RCC 7860 (cell line): ENCODE measurements around the gene FRMPD4.
A peak's percentile ranks its signal among the peaks of the same experiment; 100 is the strongest.

Source experiments
- DNase-seq: peaks from one replicate; pipeline ENCODE4 v3.0.0-alpha.2; 2015; ENCODE audit warnings: low spot score
- FAIRE-seq: peaks from 2 replicates; lab custom pipeline; 2012; peaks lifted over from hg19 to GRCh38; lab: Jason Lieb, UNC

FRMPD4 gene

DNA sequence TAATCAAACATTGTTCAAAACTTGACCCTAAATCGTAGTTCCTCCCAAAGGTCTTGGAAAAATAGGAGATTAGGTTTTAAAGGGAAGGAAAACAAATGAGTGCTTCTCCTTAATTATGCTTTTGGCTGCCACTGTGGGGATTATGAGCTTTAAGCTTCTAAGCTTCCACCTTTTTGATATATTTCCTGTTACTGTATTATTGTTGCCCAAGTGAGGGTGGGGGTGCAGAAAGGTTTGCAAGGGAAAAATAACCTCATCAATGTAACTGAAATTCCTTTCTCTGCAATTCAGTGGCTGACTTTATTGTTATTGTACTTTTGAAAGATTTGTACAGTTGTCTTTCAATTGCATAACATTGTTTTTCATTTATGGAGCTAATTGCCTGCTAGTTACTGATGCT is 285.1 kb downstream of the FRMPD4 start:
- no peak for FAIRE-seq
- no peak for DNase-seq

DNA sequence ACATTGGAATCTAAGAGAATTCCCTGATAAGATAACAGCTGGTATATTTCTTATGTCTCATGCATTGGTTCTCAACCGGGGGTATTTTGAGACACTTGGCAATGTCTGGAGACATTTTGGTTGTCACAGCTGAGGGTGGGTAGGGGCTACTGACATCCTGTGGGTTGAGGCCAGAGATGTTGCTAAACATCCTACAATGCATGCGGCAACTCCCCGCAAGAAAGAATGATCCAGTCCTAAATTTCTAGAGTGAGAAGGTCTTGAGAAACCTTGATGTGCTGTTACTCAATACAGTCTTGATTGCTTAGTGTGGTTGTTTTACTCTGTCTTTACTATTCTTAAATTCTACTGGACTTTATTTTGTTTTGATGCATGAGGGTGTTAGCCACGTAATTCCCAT is 287.2 kb downstream of the FRMPD4 start:
- no peak for DNase-seq
- no peak for FAIRE-seq

DNA sequence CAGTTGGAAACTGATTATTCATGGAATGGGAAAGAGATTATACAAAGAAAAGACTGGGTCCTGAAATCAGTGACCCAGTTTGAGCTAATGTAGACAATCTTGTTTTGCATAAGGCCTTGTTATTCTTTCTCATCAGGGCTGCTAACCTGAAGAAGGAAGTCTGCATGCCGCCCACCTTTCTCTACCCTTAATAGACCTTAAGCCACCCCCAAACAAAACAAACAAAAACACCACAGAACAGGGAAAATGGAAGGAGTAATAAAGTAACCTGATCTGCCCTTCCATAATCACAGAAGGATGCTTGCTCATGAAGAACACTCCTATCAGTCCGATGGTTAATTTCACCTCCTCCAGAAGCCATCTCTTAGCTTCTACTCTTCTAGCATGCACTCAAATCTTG is 288.1 kb downstream of the FRMPD4 start:
- FAIRE-seq (no peak), DNase-seq (no peak)

DNA sequence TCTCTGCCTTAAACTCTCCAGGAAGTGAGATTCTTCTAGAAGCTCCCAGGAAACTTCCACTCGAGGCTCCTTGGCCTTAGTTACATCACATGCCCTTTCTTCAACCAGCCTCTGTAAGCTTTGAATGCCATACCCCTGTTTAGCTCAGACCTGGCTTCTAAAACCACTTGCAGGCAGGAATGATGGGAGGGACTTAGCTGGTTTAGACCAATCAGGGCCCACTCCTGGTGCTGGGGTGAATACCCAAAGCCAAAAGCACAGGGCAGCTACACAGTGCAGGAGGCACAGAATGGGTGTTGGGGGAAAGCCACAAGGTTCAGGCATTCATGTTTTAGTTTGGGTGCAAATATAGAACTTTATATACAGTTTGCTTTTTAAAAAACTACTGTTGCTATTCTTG is 296.2 kb downstream of the FRMPD4 start:
- DNase-seq (no peak), FAIRE-seq (no peak)

DNA sequence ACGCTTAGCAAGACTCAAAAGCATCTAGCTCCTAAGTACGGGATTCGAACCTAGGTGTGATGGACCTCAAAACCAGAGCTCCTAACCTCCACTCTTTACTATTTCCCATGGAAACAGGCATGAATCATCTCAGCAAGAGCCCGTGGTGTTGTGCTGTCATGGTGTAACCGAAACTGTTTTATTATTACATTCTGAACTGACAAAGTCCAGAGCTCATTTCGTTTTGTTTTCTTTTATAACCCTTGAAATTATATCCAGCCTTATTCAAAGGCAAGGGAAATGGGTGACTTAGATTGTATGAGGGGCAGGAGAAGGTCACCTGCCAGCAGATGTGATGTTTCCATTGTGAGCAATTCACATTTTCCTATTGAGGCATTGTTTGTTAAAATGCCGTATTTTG is 301.1 kb downstream of the FRMPD4 start:
- FAIRE-seq (no peak), DNase-seq (no peak)

DNA sequence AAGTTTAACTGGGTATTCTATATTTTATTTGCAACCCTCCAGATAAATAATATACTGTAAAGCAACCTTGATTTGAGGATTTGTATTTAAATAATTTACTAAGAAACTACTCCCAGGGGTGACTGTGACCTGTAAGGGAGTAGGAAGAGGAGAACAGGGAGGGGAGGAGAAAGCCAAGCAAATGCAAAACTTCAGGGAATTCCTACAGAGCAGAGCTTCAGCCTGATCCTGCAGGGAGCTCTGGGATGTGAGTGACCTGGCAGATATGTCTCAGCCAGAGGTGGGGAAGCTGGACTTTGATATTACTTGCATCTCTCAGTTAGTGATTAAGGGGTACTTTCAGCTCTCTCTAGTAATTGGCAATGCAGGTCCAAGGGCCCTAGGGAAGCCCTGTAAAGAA is 302.0 kb downstream of the FRMPD4 start:
- FAIRE-seq, result no peak
- DNase-seq, result no peak

DNA sequence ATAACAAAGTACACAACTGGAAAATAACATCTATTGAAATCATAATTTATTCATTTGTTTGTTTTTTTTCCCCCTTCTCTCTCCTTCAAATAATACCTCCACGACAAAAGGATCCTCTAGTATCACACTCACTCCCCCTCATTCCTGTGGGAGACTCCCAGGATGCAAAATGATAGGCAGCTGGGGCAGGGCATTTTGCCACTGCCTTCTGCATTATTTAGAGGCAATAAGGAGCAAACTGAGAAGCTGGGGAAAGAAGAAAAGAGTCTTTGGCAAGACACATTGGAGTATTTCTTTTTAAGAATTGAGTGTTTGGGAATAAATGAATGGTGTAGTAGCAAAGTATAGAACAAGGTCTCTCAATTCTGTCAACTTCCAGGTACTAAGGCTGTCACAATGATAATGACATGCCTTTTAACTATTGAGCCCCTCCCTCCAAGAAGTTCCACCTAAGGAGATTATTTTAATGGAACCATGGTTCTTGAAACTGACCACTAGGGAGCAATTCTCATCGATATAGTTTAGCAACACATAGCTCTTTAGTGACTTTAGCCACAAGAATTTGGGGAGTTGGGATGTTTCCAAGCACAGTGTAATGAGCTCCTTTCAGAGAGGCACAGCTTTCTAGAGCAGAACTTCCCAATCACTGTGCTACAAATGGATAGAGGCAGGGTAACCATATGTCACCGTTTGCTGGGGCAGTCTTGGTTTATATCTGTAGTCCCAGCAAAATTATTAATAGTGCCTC is 303.3 kb downstream of the FRMPD4 start:
- FAIRE-seq (no peak), DNase-seq (no peak)

DNA sequence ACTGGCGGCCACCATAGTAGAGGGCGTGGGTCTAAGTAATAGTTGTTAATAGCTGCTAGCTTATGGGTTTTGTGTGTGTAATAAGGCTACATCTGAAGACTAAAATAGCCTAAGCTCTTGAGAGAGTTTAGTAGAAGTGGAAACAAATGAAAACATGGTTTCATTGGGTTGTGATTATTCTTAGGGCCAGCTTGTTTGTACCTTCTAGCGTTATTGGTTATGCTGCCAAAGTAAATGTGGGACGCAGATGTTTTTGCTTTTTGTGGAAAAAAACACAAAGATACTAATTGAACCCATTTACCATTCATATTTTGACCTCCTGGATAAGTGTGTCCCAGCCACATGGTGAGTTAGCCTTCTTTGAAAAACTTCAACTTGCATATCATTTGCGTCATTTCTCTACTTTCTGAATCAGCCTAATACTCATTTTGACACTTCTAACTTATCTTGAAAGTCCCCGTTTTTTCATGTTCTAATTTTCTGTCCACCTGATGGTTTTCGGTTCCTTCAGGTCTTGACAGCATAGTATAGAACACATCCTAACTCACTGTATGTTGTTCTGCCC is 305.3 kb downstream of the FRMPD4 start:
- DNase-seq (no peak), FAIRE-seq (no peak)

DNA sequence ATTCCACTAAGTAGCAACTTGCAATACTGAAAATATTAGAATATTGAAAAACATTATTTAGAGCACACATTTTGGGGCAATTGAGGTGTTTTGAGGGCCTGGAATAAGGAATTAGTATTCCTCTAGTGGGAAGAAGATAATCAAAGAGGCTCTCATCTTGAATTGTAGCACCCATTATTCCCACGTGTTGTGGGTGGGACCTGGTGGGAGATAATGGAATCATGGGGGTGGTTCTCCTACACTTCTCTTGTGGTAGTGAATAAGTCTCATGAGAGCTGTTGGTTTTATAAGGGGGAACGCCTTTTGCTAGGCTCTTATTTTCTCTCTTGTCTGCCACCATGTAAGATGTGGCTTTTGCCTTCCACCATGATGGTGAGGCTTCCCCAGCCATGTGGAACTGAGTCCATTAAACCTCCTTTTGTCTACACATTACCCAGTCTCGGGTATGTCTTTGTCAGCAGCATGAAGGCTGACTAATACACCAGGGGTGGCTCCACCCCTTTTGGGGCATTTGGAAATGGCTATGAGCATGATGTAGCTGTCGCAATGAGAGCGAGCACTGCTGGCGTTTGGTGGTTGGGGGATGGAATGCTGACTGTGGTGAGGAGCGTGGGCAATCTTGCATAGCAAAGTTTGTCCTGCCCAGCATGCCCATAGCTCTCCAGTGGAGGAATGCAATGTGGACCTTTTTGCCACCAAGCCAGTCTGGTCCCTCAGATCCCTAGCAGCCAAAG is 308.2 kb downstream of the FRMPD4 start:
- DNase-seq (peak; percentile 64), FAIRE-seq (peak; percentile 4)

DNA sequence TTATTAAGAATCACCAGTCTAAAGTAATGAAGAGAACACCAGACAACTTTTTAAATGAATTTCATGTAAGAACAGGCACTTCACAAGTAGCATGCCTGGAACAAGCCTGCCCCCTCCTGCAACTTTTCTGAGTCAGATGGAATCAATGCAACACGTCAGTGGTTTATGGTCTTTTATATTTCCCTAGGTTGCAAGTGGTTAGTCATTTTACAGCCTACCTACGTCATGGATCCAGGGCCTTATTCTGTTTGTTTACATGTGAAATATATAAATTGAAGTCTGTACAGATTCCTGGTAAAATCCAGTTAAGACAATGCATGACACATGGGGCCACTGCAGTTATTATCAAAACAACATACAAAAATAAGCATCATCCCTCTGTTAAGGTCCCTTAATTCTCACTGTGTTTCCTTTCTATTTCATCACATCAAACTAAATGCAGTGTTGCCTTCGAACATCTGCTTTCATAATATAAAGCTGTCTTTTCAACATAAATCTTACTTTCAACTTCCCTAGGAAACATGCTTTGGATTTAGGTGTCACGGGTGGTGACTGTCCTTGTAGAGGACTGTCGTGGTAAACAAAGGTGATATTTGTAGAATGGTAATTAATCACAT is 309.3 kb downstream of the FRMPD4 start:
- DNase-seq (peak; percentile 18), FAIRE-seq (no peak)

DNA sequence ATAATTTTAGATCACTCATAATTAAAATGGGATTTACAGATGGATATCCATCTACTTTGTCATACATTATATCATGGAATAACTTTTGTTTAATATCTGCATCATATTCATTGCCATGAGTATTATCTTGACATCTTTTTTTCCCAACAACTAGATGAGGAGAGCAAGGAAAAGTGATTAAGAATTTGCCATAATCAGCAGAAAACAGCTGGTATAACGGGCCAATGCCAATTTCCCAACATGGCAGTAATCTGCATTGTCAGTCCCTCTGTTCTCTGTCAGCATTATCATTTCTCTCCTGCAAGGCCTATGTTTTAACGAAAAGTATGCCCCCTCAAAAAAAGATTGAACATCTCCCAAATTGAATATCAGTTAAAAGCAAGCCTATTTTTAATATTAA is 314.0 kb downstream of the FRMPD4 start:
- DNase-seq (no peak), FAIRE-seq (no peak)

DNA sequence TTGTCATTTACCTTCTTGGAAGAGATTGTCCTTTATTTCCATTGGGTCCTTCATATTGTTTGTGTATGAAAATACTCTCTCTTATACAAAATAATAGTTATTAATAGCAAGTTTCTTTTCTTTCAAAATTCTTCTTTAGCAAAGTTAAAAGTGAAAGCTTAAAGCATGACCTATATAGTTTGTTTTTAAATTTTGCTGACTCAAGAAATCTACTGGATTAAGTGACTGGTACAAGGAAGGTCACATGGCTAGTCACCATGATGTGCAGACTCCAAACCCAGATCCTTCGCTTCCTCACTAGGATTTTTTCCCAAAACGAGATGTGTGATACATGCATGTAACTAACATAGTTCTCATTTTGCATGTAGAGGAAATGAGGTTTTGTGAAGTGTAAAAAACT is 322.7 kb downstream of the FRMPD4 start:
- FAIRE-seq, result no peak
- DNase-seq, result no peak

DNA sequence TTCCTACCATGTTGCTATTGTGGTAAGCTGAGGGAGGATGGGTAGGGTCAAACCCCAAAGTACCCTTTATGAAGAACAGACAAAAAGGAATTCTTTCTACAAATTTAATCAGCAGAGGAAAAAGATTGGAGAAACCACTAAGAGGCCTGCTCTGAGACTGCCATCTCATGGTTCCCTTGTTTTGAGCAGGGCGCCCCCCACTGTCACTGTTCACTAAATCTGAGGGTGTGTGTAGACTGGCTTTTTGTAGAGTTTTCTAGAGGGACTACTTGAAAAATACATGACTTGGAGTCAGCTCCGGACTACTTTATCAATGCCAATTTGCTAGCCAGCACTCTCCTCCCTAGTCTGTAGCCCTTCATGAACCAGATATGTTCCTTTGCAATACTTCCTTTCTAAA is 324.8 kb downstream of the FRMPD4 start:
- DNase-seq (no peak), FAIRE-seq (no peak)

DNA sequence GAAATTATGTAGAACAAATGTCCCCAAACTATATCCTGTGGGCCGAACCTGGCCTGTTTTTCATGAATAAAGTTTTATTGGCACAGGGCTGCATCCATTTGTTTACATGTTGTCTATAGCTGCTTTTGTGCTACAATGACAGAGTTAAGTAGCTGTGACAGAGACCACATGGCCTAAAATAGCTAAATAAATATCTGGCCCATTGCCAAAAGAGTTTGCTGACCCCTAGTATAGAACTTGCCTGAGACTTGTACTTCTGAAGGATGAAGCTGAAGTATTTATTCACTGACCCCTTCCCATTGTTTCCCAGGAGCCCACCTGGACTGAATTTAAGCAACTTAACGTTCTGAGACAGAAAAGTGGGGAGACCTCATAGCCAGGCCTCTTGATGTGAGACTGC is 325.6 kb downstream of the FRMPD4 start:
- FAIRE-seq, result no peak
- DNase-seq, result no peak

DNA sequence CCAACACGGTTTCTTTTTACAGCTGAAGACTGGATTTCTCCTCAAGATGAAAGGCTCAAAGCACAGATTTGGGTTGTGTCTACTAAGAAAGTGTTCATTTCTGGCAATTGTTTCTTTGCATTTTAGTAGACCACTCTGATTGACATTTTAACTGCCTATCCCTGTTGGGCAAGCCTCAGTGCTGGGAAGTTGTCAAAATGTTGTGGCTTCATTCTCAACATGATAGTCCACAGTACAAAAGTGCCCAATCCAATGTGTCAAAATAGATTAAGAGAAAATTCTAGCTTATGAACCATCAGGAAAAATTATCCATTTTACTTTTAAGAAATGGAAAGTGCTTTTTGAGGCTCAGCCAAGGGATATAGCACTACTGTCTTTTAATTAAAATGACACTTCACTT is 329.0 kb downstream of the FRMPD4 start:
- FAIRE-seq, result no peak

DNA sequence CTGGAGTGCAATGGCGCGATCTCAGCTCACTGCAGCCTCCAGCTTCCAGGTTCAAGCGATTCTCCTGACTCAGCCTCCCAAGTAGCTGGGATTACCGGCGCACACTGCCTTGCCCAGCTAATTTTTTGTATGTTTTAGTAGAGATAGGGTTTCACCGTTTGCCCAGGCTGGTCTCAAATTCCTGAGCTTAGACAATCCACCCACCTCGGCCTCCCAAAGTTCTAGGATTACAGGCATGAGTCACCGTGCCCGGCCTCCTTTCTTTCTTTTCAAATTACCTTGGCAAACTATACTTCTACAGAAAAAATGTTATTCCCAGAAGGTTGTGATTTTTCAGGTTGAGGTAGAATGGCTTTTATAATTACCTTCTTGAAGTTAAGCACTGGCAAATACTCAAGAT is 331.0 kb downstream of the FRMPD4 start:
- DNase-seq, result no peak
- FAIRE-seq, result no peak

More for the DNA sequence above, 329.0 kb downstream of the FRMPD4 start:
- no peak for DNase-seq

DNA sequence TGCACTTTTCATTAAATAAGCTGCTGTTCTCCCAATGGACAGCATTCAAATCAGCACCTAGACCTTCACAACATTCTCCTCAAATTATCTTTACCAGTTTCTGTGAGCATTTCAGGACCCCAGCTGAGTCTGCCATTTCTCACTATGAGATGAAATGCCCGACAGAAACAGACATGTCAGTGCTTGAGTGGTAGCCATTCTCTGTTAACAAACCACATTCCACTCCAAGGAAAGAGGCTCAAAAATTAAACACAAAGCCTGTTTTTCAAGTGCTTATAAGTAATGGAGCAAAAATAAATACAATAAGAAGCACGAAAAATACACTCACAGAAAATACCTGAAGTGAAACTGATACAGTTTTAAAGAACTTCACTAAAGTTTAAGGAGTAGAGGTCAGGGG is 332.8 kb downstream of the FRMPD4 start:
- no peak for FAIRE-seq
- DNase-seq, result no peak

DNA sequence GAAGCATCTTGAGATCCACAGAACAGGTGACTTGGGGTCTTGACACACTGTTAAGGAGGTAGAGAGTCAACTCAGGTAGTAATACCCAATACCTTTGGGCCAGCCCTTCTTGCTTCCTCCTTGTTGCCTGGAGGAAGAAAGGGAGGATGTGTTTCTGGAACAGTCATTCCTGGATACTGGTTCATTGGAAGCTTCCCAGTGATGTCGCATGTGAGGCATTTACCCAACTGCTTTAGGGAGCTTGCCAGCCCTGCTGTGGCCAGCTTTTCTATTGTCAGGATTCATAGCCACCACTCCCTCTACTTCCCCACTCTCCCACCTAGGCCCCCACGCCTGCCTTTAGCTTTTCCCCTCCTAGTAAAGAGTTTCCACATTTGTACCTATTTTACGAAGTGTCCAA is 342.7 kb downstream of the FRMPD4 start:
- FAIRE-seq (no peak), DNase-seq (no peak)

DNA sequence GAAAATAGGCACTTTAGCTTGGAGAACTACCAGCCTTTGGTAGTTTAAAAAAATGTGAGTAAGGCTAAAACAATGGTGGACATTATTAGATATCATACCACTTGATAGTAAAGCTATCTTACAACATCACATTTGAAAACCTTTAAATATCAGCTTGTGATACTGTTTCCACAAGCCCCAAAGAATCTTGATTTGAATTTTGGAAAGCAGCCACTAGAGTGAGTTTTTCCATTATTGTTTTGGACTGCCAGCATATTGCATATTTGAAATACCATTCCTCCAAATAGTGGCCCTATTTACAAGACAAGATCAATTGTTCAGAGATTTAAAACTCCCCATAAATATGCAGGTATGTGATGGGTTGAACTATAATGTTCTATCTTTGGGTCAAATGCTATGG is 349.9 kb downstream of the FRMPD4 start:
- DNase-seq, result no peak
- FAIRE-seq, result no peak

DNA sequence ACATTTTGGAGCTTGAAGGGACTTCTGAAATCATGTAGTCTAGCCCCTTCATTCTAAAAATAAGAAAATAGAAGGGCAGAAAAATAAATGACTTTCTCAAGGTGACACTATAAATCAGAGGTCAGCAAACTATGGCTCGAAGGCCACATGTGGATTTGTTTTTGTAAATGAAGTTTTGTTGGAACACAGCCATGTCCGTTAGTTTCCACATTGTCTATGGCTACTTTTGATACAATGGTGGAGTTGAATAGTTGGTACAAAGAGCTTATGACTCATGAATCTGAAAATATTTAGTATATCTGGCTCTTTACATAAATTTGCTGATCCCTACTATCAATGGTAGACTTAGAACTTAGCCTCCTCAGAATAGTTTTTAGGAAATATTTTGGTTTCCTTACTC is 350.5 kb downstream of the FRMPD4 start:
- DNase-seq, result no peak
- no peak for FAIRE-seq

DNA sequence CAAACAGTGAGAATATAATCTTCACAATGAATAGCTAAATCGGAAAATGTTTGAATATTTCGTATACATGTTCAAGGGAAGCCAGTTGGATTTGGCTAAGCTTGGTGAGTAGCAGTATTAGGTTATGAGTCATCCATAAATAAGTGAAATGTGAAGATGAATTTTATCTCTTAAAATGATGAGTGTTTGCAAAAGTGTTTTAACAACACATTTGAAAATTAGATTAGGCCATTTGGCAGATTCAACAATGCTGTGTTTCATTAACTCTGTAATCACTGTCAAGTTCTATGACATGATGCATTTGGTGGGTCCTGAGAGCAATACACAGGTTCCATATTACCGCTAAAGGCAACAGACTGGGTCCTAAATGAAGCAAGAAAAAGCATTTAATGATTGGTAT is 351.1 kb downstream of the FRMPD4 start:
- DNase-seq (no peak), FAIRE-seq (no peak)
